DMS53 treated with DMSO at 0.1 percent for 48 hours (cell line): ENCODE data around the gene DNAJB13.

ENCODE experiments used
- DNase-seq: peaks from one replicate; lab custom pipeline; 2025; ENCODE audit not compliant: unreplicated experiment; lab: John Stamatoyannopoulos, UW

Gene DNAJB13

GRCh38 chr11:73949912-73950311 is 914 bp upstream of the DNAJB13 start:
- no peak for DNase-seq

- DNase-seq, result peak; percentile 100
Measured at GRCh38 chr11:73951797-73952196, 971 bp downstream of the DNAJB13 start.

- no peak for DNase-seq
Measured at GRCh38 chr11:73956876-73957653, 6.2 kb downstream of the DNAJB13 start.

GRCh38 chr11:73957654-73958361 is 7.0 kb downstream of the DNAJB13 start:
- DNase-seq, result no peak

- DNase-seq, result no peak
Measured at GRCh38 chr11:73958521-73959141, 7.8 kb downstream of the DNAJB13 start.

- no peak for DNase-seq
Measured at GRCh38 chr11:73961321-73961720, 10.5 kb downstream of the DNAJB13 start.

- DNase-seq, result no peak
Measured at GRCh38 chr11:73962101-73962705, 11.4 kb downstream of the DNAJB13 start.

GRCh38 chr11:73963861-73964260 is 13.0 kb downstream of the DNAJB13 start:
- DNase-seq, result no peak

- no peak for DNase-seq
Measured at GRCh38 chr11:73965076-73965763, 14.4 kb downstream of the DNAJB13 start.

- DNase-seq, result no peak
Measured at GRCh38 chr11:73965764-73966121, 14.9 kb downstream of the DNAJB13 start.

- no peak for DNase-seq
Measured at GRCh38 chr11:73968356-73968966, 17.6 kb downstream of the DNAJB13 start.

- DNase-seq, result no peak
Measured at GRCh38 chr11:73969091-73969490, 18.3 kb downstream of the DNAJB13 start.

- DNase-seq, result peak; percentile 46
Measured at GRCh38 chr11:73969991-73970800, 19.4 kb downstream of the DNAJB13 start.

GRCh38 chr11:73971175-73971719 is 20.4 kb downstream of the DNAJB13 start:
- peak; percentile 43 for DNase-seq

- no peak for DNase-seq
Measured at GRCh38 chr11:73972187-73972586, 21.4 kb downstream of the DNAJB13 start.

GRCh38 chr11:73972620-73973449 is 22.0 kb downstream of the DNAJB13 start:
- no peak for DNase-seq

GRCh38 chr11:73974604-73975478 is 24.0 kb downstream of the DNAJB13 start:
- no peak for DNase-seq

- DNase-seq, result no peak
Measured at GRCh38 chr11:73975479-73975757, 24.6 kb downstream of the DNAJB13 start.
